Tibial nerve (tissue), 4 donors: Measurements from ENCODE around the gene COL8A2. TPM values are rescaled to one million over a fixed set of nuclear protein-coding genes. Genes with fewer than 3 reads are reported as not detected.
A peak's percentile ranks its signal among the peaks of the same experiment; 100 is the strongest.

Experiments
- DNase-seq, 2 donors: peaks; one replicate each; pipeline ENCODE4 v3.0.0-alpha.2; 2019; ENCODE audit warnings: low spot score in 2 of 2
- H3K27ac ChIP-seq, 4 donors: fragments of 200-600 bp; sonication (generic) in 3 of 4; one replicate each; pipeline ENCODE4 v1.5.1; 2017 to 2019; ENCODE audit warnings: mild to moderate bottlenecking in 1 of 4
- H3K27me3 ChIP-seq, 2 donors: fragments of 200-600 bp; sonication (generic) in 1 of 2; one replicate each; pipeline versions ENCODE4 v1.5.1 to v1.6.0; 2017 to 2019
- H3K36me3 ChIP-seq, 3 donors: fragments of 200-600 bp; sonication (generic); one replicate each; pipeline ENCODE4 v1.5.1; 2018 to 2019
- H3K4me1 ChIP-seq, 4 donors: fragments of 200-600 bp; sonication (generic) in 3 of 4; one replicate each; pipeline ENCODE4 v1.5.1; 2017 to 2019
- H3K4me3 ChIP-seq, 4 donors: fragments of 200-600 bp; sonication (generic) in 3 of 4; one replicate each; pipeline ENCODE4 v1.5.1; 2017 to 2019; ENCODE audit warnings: mild to moderate bottlenecking in 1 of 4, moderate library complexity in 1 of 4
- H3K9me3 ChIP-seq, 4 donors: fragments of 200-600 bp; sonication (generic) in 3 of 4; one replicate each; pipeline ENCODE4 v1.5.1; 2017 to 2019
- EP300 ChIP-seq, 2 donors: sonication (generic); formaldehyde crosslinking; IDR thresholded peaks; one replicate each; pipeline ENCODE4 v1.6.1; 2017; ENCODE audit warnings: antibody characterized with exemption in 2 of 2, mild to moderate bottlenecking in 1 of 2
- POLR2A ChIP-seq, 2 donors: fragments of 450-650 bp; IDR thresholded peaks; one replicate each; pipeline ENCODE4 v1.6.1; 2017; ENCODE audit warnings: antibody characterized with exemption in 2 of 2, mild to moderate bottlenecking in 2 of 2, moderate library complexity in 2 of 2
- WGBS, 2 donors: methylation state at CpG; one replicate each; pipeline ENCODE4 v1.1.5; 2018; 5-methylcytosine and 5-hydroxymethylcytosine counted together
- total RNA-seq, 4 donors: library from RNA; depleted of rRNA; stranded (reverse); fragments of >200 nt; gene quantifications; one replicate each; pipeline ENCODE4 v1.1.0, GENCODE V29; 2016
- TF ChIP-seq, protein P1 (sequence below), 5 experiments: fragments of 200-600 bp in 3 of 5; fragments of 450-650 bp in 2 of 5; sonication (generic) in 3 of 5; IDR thresholded peaks; one replicate each; pipeline ENCODE4 v1.5.1; 2016 to 2019; ENCODE audit warnings: antibody characterized with exemption in 5 of 5, mild to moderate bottlenecking in 3 of 5, moderate library complexity in 2 of 5

The COL8A2 gene
- total RNA-seq, 4 donors from 2014 or later, result 26.7 to 57.9 (median 50.2) TPM

GRCh38 chr1:36154335-36154734 lies 29.3 kb upstream of the COL8A2 start:
- Histone ChIP-seq H3K27ac (peak overlapping the region in 3 of 4 donors; percentile 97 to 100 (median 99)), H3K4me3 (no peak overlapping the region), H3K4me1 (peaks cover 0 to 77% (median 56%) of the 10 kb centered on the region in 4 donors), H3K36me3 (no peaks in the 10 kb centered on the region), H3K9me3 (no peaks in the 10 kb centered on the region), H3K27me3 (no peaks in the 10 kb centered on the region)
- no peak for DNase-seq
- 90 to 91% methylated on average over 6 of the region's 6 CpGs for WGBS, 2 donors
- TF ChIP-seq, protein P1, sequence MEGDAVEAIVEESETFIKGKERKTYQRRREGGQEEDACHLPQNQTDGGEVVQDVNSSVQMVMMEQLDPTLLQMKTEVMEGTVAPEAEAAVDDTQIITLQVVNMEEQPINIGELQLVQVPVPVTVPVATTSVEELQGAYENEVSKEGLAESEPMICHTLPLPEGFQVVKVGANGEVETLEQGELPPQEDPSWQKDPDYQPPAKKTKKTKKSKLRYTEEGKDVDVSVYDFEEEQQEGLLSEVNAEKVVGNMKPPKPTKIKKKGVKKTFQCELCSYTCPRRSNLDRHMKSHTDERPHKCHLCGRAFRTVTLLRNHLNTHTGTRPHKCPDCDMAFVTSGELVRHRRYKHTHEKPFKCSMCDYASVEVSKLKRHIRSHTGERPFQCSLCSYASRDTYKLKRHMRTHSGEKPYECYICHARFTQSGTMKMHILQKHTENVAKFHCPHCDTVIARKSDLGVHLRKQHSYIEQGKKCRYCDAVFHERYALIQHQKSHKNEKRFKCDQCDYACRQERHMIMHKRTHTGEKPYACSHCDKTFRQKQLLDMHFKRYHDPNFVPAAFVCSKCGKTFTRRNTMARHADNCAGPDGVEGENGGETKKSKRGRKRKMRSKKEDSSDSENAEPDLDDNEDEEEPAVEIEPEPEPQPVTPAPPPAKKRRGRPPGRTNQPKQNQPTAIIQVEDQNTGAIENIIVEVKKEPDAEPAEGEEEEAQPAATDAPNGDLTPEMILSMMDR (IDR thresholded peaks at IDR 0.05), result no peak
- TF ChIP-seq POLR2A (IDR thresholded peaks at IDR 0.05) (no peak), EP300 (IDR thresholded peaks at IDR 0.05) (no peak)

- Histone ChIP-seq H3K27me3 (no peaks in the 10 kb centered on the region), H3K36me3 (no peaks in the 10 kb centered on the region), H3K27ac (peak overlapping the region in 2 of 4 donors; percentile 97 to 99), H3K4me1 (peaks cover 0 to 73% (median 51%) of the 10 kb centered on the region in 4 donors), H3K4me3 (no peak overlapping the region), H3K9me3 (no peaks in the 10 kb centered on the region)
- no peak for DNase-seq
- TF ChIP-seq POLR2A (IDR thresholded peaks at IDR 0.05) (no peak), EP300 (IDR thresholded peaks at IDR 0.05) (no peak)
- TF ChIP-seq, protein P1 (IDR thresholded peaks at IDR 0.05), result no peak
- 82 to 94% methylated on average over 6 of the region's 6 CpGs for WGBS, 2 donors
These were observed 28.5 kb upstream of the COL8A2 start for GRCh38 chr1:36153476-36153875.

DNA sequence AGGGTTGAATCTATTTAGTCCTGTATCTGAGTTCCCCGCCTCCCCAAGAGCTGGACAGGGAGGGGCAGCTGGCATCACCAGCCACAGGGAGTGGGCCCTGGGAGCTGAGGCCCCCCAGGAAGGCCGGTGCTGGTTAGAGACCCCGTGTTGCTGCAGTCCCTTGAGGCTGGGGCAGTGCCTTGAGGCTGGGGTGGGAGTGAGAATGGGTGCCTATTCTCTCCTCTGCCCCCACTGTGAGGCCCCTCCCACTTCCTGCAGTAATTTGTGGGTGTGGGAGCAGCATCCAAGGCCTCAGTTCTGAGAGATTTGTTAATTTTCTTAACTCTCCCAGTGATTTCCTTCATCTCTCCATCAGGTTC lies 26.8 kb upstream of the COL8A2 start:
- no peak overlapping the region for H3K4me3 ChIP-seq
- no peaks in the 10 kb centered on the region for H3K9me3 ChIP-seq
- no peaks in the 10 kb centered on the region for H3K27me3 ChIP-seq
- peak overlapping the region; percentile 88 to 99 (median 94) for H3K27ac ChIP-seq
- WGBS, 2 donors, result 0 to 36% methylated on average over 3 of the region's 3 CpGs
- peaks cover 0 to 5% (median 0%) of the 10 kb centered on the region in 3 donors for H3K36me3 ChIP-seq
- H3K4me1 ChIP-seq, result peaks cover 0 to 67% (median 46%) of the 10 kb centered on the region in 4 donors
- DNase-seq, result no peak
- TF ChIP-seq EP300 (IDR thresholded peaks at IDR 0.05) (no peak), POLR2A (IDR thresholded peaks at IDR 0.05) (no peak)
- TF ChIP-seq, protein P1 (IDR thresholded peaks at IDR 0.05), result no peak

GRCh38 chr1:36151134-36151844 lies 26.3 kb upstream of the COL8A2 start:
- no peaks in the 10 kb centered on the region for H3K9me3 ChIP-seq
- no peak for DNase-seq
- peak overlapping the region; percentile 88 to 99 (median 94) for H3K27ac ChIP-seq
- H3K4me3 ChIP-seq, result peak overlapping the region in 1 of 4 donors; percentile 28
- H3K27me3 ChIP-seq, result no peaks in the 10 kb centered on the region
- 0 to 5% methylated on average over 1 of the region's 1 CpG for WGBS, 2 donors
- peaks cover 0 to 8% (median 0%) of the 10 kb centered on the region in 3 donors for H3K36me3 ChIP-seq
- H3K4me1 ChIP-seq, result peaks cover 0 to 67% (median 46%) of the 10 kb centered on the region in 4 donors
- TF ChIP-seq POLR2A (IDR thresholded peaks at IDR 0.05) (no peak), EP300 (IDR thresholded peaks at IDR 0.05) (no peak)
- TF ChIP-seq, protein P1 (IDR thresholded peaks at IDR 0.05), result no peak
